Measurements from ENCODE around the gene DPYD. TPM values are rescaled to one million over a fixed set of nuclear protein-coding genes. Genes with fewer than 3 reads are reported as not detected.

DPYD gene
- total RNA-seq, 1 donor from 2014 or later, result 56.1 TPM

GRCh38 chr1:97721221-97721620, 199.6 kb downstream of the DPYD start:
- intact Hi-C loops (cut with micrococcal nuclease), result no loop called here

- intact Hi-C loops (cut with micrococcal nuclease), result no loop called here
Observed at GRCh38 chr1:97712980-97713379, 207.9 kb downstream of the DPYD start.

DNA sequence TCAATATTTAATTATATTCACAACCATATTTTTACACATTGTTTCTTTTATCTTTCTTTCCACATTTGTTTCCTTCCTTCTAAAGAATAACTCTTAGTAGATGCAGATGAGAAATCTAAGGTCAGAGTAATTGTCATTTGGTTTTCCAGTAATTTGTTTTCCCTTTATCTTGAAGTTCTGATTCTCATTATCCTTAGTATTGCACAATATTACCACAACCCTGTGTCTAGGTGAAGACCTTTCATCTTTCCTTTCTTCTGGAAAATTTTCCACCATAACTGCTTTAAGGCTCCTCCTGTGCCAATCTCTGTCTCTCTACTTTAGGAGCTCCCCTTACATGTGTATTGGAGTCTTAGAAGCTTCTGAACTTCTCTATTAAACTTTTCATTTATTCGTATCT, 209.0 kb downstream of the DPYD start:
- intact Hi-C loops (cut with micrococcal nuclease), result no loop called here

- intact Hi-C loops (cut with micrococcal nuclease), result no loop called here
Observed at GRCh38 chr1:97693601-97694000, 227.2 kb downstream of the DPYD start.

DNA sequence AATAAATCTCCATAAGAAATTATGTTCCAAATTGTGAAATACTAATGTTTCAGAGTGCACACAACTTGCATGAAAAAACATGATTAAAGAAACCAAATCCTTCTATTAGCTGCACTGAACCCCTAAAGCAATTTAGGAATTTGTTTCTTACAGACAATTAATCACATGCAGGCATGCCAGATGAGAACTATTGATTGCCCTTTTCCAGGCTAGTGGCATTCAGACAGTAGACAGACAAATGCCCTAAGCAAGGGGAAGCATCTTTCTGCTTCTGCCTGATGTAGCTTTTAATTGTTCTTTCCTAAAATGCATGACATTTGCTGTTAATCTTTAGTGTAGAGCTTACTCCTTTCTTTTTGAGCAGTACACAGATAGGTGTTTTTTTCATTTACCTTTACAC, 229.5 kb downstream of the DPYD start:
- intact Hi-C loops (cut with micrococcal nuclease), result no loop called here

DNA sequence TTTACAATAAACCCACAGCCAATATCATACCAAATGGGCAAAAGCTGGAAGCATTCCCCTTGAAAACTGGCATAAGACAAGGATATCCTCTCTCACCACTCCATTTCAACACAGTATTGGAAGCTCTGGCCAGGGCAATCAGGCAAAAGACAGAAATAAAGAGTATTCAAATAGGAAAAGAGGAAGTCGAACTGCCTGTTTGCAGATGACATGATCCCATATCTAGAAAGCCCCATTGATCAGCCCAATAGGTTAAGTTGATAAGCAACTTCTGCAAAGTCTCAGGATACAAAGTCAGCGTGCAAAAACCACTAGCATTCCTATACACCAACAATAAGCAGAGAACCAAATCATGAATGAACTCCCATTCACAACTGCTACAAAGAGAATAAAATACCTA, 235.5 kb downstream of the DPYD start:
- intact Hi-C loops (cut with micrococcal nuclease), result no loop called here

DNA sequence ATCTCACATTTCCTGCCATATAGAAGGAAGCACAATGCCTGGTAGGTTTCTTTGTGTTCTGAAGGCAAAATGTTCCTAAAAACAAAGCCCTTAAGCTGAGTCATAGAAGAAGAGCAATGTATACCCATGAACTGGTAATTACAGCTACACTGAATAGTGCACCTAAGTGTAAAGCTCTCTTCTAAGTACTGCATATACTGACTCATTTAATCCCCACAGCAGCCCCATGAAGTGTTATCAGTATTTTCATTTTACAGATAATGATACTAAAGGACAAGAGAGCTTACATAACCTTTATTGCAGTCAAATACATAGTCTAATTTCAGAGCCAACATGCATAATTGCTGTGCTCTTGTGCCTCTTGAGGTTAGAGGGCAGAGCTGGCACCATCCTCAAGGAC, 239.9 kb downstream of the DPYD start:
- intact Hi-C loops (cut with micrococcal nuclease), result no loop called here

- intact Hi-C loops (cut with micrococcal nuclease), result no loop called here
Observed at GRCh38 chr1:97680470-97680869, 240.4 kb downstream of the DPYD start.

DNA sequence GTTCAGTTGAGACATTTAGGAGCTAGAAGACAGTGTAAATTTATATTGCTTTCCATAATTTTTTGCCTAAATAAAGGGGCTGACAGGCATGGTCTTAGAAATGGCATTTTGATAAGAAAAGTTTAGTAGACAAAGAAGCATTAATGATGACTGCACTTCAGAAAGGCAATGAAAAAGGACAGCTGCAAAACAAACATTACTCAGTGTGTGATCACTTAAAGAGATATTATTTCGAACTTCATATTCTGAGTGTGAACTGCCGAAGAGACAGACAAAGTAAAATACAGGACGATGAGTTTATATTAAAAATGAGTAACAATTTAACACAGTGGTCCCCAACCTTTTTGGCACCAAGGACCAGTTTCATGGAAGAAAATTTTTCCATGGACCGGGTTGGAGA, 243.1 kb downstream of the DPYD start:
- intact Hi-C loops (cut with micrococcal nuclease), result no loop called here

- intact Hi-C loops (cut with micrococcal nuclease), result no loop called here
Observed at GRCh38 chr1:97674517-97674916, 246.3 kb downstream of the DPYD start.

DNA sequence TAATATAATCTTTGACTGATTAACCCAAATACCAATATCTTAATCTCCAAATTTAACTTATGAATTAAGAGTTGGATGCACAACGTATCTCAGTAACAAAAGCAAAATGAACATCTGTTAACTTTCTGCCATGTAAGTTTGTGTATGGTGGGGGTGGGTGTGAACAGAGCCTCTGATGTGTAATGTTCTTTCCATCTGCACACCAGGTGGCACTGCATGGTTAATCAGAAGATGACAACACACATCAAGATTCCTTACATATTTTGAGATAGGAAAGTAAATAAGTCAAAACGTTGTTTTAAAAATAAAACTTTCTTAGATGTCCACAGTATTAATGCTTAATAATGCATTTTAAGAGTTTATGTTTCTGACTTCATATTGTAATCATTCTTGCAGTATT, 251.9 kb downstream of the DPYD start:
- intact Hi-C loops (cut with micrococcal nuclease), result loop anchor here (2.0 kb wide), 1 partner anchor 382 kb away; no protein-coding TSS in a partner anchor

DNA sequence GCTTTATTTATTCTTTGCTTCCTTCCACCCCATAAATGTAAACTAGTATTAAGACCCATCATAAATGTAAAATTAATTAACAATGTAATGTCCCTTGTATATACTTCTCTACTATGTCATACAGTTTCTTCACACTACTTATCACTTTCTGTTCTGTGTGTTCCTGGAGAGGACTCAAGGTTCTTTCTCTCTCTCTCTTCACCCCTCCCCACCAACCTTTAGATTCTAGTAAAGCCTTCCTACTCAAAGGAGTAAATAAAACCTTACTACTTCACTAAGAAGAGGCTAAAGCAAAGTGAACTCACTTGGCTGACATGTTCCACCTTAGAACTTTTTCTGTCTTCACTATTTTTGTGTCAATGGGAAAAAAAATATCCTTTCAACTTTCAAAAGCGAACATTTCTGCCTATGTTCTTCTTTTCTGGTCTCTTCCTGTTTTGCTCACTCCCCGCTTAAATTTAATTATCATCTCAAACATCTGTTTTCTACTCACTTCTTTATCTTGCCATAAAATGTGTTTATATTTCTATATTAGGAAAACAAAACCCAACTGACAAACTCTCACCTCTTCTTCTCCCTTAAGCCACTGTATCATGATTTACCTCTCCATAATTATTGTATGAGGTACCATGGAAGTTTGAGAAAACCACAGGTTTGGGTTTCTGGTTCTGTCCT, 260.3 kb downstream of the DPYD start:
- intact Hi-C loops (cut with micrococcal nuclease), result no loop called here

DNA sequence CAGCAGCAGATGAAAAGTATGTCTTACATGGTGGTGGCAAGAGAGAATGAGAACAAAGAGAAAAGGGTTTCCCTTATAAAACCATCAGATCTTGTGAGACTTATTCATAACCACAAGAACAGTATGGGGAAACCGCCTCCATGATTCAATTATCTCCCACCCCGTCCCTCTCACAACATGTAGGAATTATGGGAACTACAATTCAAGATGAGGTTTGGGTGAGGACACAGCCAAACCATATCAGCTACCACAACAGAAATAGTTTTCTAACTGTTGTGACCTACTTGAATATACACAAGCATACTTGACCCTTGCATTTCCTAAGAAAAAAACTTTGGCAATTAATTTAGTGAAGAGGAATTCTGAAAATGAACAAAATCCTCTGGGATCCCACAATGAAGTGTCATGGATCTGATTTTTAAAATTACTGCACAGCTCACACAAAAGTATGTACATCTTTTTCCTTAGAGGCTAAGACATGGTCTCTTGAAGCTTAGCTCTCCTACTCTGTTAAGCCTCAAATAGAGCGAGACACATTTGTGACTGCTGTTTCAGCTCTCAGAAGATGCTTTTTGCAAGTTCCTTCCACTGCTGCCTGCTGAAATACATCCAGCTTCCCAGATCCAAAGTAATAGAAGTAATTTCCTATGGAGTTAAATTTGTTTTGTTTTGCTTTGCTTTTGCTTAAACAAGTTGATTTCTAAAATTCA, 265.8 kb downstream of the DPYD start:
- intact Hi-C loops (cut with micrococcal nuclease), result no loop called here

GRCh38 chr1:97651250-97651649, 269.6 kb downstream of the DPYD start:
- intact Hi-C loops (cut with micrococcal nuclease), result no loop called here

DNA sequence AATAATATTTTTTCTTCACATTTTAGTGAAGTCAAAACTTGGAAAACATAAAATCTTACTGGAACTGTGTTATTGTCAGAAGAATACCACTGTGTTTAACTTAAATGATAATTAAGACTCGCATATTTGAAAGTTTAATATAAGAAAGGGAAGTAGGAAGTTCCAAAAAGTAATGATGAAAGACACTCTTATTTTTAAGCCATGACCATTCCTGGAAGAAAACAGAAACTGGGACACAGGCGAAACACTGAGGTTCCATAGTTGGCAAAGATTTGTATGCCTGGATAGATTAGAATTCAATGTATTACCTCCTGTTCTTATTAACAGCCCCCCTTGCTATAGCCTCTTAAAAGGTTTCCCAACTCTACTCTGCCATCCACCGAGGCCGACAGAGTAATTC, 271.2 kb downstream of the DPYD start:
- intact Hi-C loops (cut with micrococcal nuclease), result no loop called here

DNA sequence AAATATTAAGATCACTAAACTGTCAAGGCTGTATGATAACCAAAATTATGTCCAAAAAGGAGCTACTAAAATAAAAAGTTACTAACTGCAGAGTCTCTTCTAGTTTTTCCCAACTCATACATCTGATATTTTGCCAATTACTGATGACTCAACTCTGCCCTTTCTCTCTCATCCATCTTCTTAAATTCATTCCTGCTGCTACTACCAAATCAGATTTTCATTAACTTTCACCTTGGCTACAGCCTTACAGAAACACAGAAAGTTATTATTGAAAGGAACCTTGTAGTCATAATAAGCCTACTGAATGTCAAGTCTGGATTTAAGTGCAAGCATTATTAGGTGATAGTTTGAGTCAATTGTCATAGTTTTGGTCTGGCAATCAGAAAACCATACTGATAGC, 273.1 kb downstream of the DPYD start:
- intact Hi-C loops (cut with micrococcal nuclease), result no loop called here

GRCh38 chr1:97646071-97646470, 274.8 kb downstream of the DPYD start:
- intact Hi-C loops (cut with micrococcal nuclease), result no loop called here

DNA sequence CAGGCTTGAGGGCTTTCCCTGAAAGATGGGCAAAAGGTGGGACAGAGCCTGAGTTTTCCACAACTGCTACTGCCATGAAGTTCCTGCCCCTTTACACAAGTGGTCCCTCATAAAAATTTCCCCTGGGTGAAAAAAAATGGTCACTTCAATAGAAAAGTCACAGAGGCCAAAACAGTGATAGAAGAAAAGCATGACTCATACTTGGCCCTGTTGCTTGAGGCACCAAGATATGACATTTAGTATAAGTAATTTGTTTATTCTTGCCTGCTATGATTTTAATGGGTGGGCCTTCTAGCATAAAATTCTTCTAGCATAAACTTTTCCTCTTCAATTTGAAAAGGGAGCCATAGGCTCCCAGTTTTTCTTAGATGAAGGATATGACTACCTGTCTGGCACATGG, 280.2 kb downstream of the DPYD start:
- intact Hi-C loops (cut with micrococcal nuclease), result no loop called here

DNA sequence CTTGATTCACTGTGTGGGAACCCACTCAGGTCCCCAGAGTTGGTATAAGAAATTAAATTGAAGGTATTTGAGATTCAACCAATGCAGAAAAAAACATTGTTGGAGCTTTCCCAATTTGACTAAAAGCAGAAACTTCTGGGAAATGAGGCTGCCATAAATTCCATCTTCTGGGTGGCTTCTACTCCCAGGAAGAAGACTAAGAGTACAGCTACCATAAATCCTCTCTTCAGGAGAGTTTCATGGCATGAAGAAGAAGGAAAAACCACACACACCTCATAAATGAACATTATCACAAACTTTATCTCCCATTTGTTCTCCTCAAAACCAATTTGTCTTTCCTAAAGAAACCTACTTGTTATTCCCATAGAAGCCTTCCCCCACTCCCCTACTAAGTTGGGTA, 283.9 kb downstream of the DPYD start:
- intact Hi-C loops (cut with micrococcal nuclease), result no loop called here

- intact Hi-C loops (cut with micrococcal nuclease), result no loop called here
Observed at GRCh38 chr1:97634758-97635157, 286.1 kb downstream of the DPYD start.

- intact Hi-C loops (cut with micrococcal nuclease), result no loop called here
Observed at GRCh38 chr1:97632776-97633175, 288.1 kb downstream of the DPYD start.

DNA sequence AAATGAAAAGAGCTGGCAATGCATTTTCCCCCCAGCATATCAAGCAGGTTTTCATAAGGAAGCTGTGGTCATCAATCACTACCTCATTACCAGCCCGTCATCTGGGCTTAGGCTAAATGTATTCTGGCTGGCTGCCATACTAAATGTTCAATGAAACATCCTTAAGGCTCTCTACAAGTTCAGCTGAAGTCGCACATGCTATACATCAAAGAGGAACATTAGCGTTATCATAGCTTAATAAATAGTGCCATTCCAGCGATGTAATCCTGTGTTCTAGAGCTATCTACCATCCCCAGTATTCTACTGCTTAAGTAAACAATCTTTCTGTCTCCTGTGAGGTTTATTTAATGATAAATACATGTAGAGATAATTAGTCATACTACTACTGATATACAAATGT, 288.8 kb downstream of the DPYD start:
- intact Hi-C loops (cut with micrococcal nuclease), result no loop called here

DNA sequence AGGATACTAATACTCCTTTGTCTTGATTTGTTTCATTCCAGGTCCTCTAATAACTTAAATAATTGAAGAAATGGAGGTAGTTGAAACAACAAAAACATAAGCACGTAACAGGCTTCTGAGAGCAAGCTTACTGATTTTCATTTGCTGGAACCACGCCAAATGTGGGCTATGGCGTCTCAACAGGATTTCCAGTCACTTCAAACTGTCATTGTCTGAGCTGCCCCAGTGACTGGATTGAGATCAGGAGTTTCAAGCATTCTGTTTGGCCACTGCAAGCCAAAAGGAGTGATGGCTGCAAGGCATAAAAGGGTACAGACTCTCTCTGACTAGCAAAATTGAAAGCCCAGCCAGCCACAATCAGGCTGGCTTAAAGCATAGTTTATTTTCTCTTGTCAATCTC, 289.9 kb downstream of the DPYD start:
- intact Hi-C loops (cut with micrococcal nuclease), result no loop called here
